ENCODE results near the gene PSMA8.

DNA sequence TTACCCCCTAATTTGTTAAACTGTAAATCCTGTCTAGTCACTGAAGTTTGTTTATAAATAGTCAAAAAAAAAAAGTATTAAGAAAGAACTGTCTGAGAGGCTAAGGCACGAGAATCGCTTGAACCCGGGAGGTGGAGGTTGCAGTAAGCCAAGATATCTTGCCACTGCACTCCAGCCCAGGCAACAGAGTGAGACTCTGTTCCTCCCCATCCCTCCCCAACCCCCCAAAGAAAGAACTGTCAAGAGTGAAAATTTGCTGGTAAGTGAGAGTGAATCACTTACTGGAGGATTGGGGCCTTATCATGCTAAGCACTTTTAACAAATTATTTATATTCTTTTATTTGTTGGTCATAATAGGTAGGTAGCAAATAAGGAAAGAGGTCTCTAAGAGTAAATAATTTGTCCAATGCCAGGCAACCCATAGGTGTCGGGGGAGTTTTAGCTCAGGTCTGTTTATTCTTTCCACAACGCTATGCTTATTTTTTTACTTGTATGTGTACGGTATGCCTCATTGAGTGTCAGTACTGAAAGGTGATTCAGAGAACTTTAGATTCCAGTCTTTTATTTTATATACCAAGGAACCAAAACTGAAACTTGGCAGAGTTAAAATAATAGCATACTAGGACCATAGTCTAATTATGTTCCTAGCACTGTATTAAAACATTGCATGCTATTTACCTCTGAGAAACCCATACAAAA lies 95.0 kb downstream of the PSMA8 start:
- TF ChIP-seq, protein P1, sequence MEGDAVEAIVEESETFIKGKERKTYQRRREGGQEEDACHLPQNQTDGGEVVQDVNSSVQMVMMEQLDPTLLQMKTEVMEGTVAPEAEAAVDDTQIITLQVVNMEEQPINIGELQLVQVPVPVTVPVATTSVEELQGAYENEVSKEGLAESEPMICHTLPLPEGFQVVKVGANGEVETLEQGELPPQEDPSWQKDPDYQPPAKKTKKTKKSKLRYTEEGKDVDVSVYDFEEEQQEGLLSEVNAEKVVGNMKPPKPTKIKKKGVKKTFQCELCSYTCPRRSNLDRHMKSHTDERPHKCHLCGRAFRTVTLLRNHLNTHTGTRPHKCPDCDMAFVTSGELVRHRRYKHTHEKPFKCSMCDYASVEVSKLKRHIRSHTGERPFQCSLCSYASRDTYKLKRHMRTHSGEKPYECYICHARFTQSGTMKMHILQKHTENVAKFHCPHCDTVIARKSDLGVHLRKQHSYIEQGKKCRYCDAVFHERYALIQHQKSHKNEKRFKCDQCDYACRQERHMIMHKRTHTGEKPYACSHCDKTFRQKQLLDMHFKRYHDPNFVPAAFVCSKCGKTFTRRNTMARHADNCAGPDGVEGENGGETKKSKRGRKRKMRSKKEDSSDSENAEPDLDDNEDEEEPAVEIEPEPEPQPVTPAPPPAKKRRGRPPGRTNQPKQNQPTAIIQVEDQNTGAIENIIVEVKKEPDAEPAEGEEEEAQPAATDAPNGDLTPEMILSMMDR (conservative IDR thresholded peaks at IDR 0.05): no peak
- TF ChIP-seq EZH2 (IDR thresholded peaks at IDR 0.05; ENCODE audit: low read depth): no peak
